Parathyroid adenoma (tissue), 2 donors: ENCODE results near the gene PEMT.

ENCODE experiments used
- H2AFZ ChIP-seq: fragments of 300-600 bp; sonication (generic); one replicate; pipeline ENCODE4 v1.7.0; 2017; ENCODE audit warnings: antibody characterized with exemption, mild to moderate bottlenecking
- H3K27ac ChIP-seq: fragments of 300-600 bp; sonication (generic); one replicate; pipeline ENCODE4 v1.7.0; 2017
- H3K27me3 ChIP-seq: fragments of 300-600 bp; sonication (generic); one replicate; pipeline ENCODE4 v1.7.0; 2017; ENCODE audit warnings: low read length; ENCODE audit not compliant: control insufficient read depth, insufficient read depth
- H3K36me3 ChIP-seq: fragments of 300-600 bp; sonication (generic); one replicate; pipeline ENCODE4 v1.7.0; 2017; ENCODE audit warnings: low read length; ENCODE audit not compliant: control insufficient read depth, insufficient read depth
- H3K4me1 ChIP-seq: fragments of 300-600 bp; sonication (generic); one replicate; pipeline ENCODE4 v1.7.0; 2017; ENCODE audit warnings: control low read depth
- H3K4me2 ChIP-seq: fragments of 300-600 bp; sonication (generic); one replicate; pipeline ENCODE4 v1.7.0; 2017; ENCODE audit warnings: low read length
- H3K4me3 ChIP-seq: fragments of 300-600 bp; sonication (generic); one replicate; pipeline ENCODE4 v1.7.0; 2017; ENCODE audit warnings: low read depth, low read length
- H3K79me2 ChIP-seq: fragments of 300-600 bp; sonication (generic); one replicate; pipeline ENCODE4 v1.7.0; 2017; ENCODE audit warnings: control low read depth
- H3K9ac ChIP-seq: fragments of 300-600 bp; sonication (generic); one replicate; pipeline ENCODE4 v1.7.0; 2017; ENCODE audit warnings: mild to moderate bottlenecking
- H3K9me3 ChIP-seq: fragments of 300-600 bp; sonication (generic); one replicate; pipeline ENCODE4 v1.7.0; 2017; ENCODE audit warnings: low read length; ENCODE audit not compliant: control insufficient read depth
- CTCF ChIP-seq: fragments of 300-600 bp; sonication (generic); IDR thresholded peaks from one replicate; pipeline ENCODE4 v1.7.0; 2017; ENCODE audit warnings: antibody characterized with exemption, mild to moderate bottlenecking
- donor health status: primary hyperparathyroidism.

Gene PEMT

DNA sequence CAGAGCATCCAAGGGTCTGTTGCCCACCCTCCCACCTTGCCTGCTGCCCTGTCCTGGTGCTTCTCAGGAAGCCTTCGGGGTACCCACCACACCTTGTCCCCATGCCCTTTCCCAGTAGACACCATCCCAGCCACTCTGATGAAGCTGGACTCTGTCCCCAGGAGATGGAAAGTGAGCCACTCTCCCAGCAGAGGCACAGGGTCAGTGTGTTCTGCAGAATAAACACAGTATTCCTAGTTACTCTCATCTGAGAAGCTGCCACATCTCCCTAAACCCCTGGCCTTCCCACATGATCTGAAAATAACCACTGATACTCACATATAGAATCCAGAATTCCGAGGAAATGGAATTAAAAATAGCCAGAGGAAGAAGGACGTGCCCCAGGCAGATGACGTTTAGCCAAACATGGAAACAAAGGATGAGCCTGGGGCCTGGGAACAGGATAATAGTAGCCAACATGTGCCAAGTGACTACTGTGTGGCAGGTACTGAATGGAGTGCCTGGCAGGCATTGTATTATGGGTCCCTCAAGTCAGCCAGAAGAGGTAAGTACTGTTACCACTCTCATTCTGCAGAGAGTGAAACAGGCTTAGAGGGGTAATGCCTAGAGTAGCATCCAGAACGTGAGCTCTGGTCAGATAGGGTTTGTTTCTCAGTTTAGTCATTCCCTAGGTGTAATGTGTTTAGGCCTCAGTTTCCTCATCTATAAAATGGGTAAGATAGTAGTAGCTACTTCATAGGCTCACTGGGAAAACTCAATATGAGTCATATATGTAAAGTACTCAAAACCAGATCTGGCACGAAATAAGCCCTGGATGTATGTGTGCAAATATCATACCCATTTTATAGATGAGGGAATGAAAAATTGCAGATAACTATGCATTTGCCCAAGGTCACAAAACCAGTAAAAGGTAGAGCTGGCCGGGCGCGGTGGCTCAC is 20.8 kb upstream of the PEMT start:
- Histone ChIP-seq H3K9ac (no peak overlapping the region), H3K36me3 (no peaks in the 10 kb centered on the region), H3K4me2 (no peak overlapping the region), H3K4me3 (no peak overlapping the region), H3K9me3 (no peaks in the 10 kb centered on the region), H3K27me3 (no peaks in the 10 kb centered on the region), H2AFZ (no peak overlapping the region), H3K4me1 (no peaks in the 10 kb centered on the region), H3K79me2 (no peaks in the 10 kb centered on the region), H3K27ac (no peak overlapping the region)
- no peak for TF ChIP-seq CTCF

DNA sequence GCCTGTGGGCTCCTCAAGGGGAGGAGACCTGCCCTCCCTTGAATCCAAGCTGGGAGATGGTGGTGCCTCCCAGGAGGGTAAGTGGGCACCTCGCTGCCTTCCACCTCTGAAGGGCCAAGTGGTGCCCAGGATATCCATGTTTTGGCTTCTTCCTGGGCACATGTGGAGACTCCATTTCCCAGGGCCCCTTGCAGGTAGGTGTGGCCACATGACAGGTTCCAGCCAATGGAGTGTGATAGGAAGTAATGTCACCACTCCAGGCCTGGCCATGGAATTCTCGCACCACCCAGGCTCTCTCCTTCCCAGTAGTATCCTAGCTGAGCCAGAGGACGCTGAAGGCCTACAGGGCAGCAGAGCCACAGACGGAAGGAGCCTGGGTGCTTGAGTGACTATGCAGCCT is 17.6 kb upstream of the PEMT start:
- Histone ChIP-seq H2AFZ (no peak overlapping the region), H3K79me2 (no peaks in the 10 kb centered on the region), H3K9ac (no peak overlapping the region), H3K27me3 (no peaks in the 10 kb centered on the region), H3K4me1 (no peaks in the 10 kb centered on the region), H3K9me3 (no peaks in the 10 kb centered on the region), H3K4me2 (no peak overlapping the region), H3K4me3 (no peak overlapping the region), H3K36me3 (no peaks in the 10 kb centered on the region), H3K27ac (no peak overlapping the region)
- no peak for TF ChIP-seq CTCF

DNA sequence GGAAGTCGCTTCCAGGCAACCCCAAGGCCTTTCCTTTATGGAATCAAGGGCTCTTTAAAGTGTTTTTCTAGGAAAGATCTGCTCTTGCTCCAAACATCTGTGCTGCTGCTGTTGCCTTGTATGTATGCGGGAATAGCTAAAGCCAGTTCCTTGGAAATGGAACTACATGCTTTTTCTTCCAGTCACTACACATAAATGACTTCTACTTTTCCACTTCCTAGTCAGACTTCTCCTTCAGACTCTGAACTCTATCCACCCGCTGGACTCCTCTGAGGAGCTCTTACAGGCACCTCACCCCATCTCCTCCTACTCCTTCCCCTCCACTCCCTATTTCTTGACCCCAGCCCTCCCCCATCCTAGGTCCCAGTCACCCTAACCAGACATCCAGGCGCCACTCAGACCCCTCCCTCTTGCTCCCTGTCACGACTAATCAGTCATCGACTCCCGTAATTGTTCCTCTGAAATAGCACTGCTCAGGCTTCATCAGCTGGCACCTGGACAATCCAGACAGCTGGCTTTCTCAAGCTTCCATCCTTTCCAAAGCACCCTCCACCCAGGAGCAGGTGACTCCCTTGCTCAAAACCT is 15.0 kb upstream of the PEMT start:
- Histone ChIP-seq H3K4me2 (no peak overlapping the region), H3K4me1 (no peaks in the 10 kb centered on the region), H3K27me3 (no peaks in the 10 kb centered on the region), H3K9me3 (no peaks in the 10 kb centered on the region), H3K27ac (no peak overlapping the region), H2AFZ (no peak overlapping the region), H3K9ac (no peak overlapping the region), H3K79me2 (no peaks in the 10 kb centered on the region), H3K36me3 (no peaks in the 10 kb centered on the region), H3K4me3 (no peak overlapping the region)
- TF ChIP-seq CTCF, result no peak

GRCh38 chr17:17605729-17606088 is 14.2 kb upstream of the PEMT start:
- H3K9me3 ChIP-seq, result no peaks in the 10 kb centered on the region
- no peak overlapping the region for H2AFZ ChIP-seq
- no peaks in the 10 kb centered on the region for H3K27me3 ChIP-seq
- H3K4me1 ChIP-seq, result no peaks in the 10 kb centered on the region
- TF ChIP-seq CTCF, result no peak
- no peaks in the 10 kb centered on the region for H3K79me2 ChIP-seq
- no peak overlapping the region for H3K27ac ChIP-seq
- no peak overlapping the region for H3K4me3 ChIP-seq
- H3K4me2 ChIP-seq, result no peak overlapping the region
- no peak overlapping the region for H3K9ac ChIP-seq
- no peaks in the 10 kb centered on the region for H3K36me3 ChIP-seq
